ENCODE results near the gene MAST4. TPM values are rescaled to one million over a fixed set of nuclear protein-coding genes. Genes with fewer than 3 reads are reported as not detected.

The MAST4 gene
- total RNA-seq, 1 donor from 2014 or later: 10.4 TPM

DNA sequence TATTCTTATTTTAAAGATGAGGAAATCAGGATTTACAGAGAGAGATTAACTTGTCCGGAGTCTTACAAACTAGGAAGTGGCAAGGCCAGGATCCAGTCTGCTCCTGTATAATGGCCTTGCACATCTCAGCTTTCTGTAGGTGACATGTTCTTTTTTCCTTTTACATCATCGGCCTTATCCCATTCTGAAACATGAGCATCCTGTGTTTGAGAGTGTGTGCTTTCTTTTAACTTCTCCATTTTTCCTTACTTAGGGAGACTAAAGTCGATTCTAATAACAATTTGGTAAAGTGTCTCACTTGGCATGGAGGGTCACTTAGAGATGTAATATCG is 385.8 kb downstream of the MAST4 start:
- Histone ChIP-seq H3K9me3 (ENCODE audit: control insufficient read depth in 3 of 3, low read length in 3 of 3) (no peaks in the 10 kb centered on the region), H3K9ac (ENCODE audit: low read depth in 1 of 3, low read length in 3 of 3) (no peak overlapping the region), H3K4me3 (ENCODE audit: low read length in 3 of 3) (no peak overlapping the region), H3K27me3 (ENCODE audit: control insufficient read depth in 3 of 3, insufficient read depth in 3 of 3, low read length in 3 of 3) (no peaks in the 10 kb centered on the region), H3K4me1 (ENCODE audit: control insufficient read depth in 3 of 3, insufficient read depth in 3 of 3, low read length in 3 of 3) (no peaks in the 10 kb centered on the region), H3K27ac (ENCODE audit: low read depth, low read length) (no peak overlapping the region), H3K36me3 (ENCODE audit: control insufficient read depth in 3 of 3, insufficient read depth in 3 of 3, low read length in 3 of 3) (no peaks in the 10 kb centered on the region)

DNA sequence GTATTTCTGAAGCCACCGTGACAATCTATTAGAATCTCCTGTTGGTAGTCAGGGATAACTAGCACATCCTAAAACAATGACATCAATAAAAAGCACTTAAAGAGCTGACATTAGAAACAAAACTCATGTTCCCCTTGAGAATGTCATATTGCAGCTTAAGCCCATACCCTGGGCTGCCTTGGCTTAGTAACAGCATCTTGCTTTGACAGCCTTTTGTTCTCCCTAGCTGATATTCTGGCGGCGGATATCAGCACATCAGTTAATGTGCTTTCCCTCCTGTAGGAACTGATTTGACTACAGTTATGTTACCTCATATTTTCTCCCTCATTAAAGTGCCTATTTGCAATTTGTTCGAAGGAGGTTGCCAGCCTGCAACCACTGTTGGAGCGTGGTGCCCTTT is 386.3 kb downstream of the MAST4 start:
- no peak overlapping the region for H3K27ac ChIP-seq (ENCODE audit: low read depth, low read length)
- H3K4me1 ChIP-seq (ENCODE audit: control insufficient read depth in 3 of 3, insufficient read depth in 3 of 3, low read length in 3 of 3): no peaks in the 10 kb centered on the region
- no peaks in the 10 kb centered on the region for H3K27me3 ChIP-seq (ENCODE audit: control insufficient read depth in 3 of 3, insufficient read depth in 3 of 3, low read length in 3 of 3)
- H3K4me3 ChIP-seq (ENCODE audit: low read length in 3 of 3): no peak overlapping the region
- H3K9ac ChIP-seq (ENCODE audit: low read depth in 1 of 3, low read length in 3 of 3): no peak overlapping the region
- H3K9me3 ChIP-seq (ENCODE audit: control insufficient read depth in 3 of 3, low read length in 3 of 3): no peaks in the 10 kb centered on the region
- H3K36me3 ChIP-seq (ENCODE audit: control insufficient read depth in 3 of 3, insufficient read depth in 3 of 3, low read length in 3 of 3): no peaks in the 10 kb centered on the region

DNA sequence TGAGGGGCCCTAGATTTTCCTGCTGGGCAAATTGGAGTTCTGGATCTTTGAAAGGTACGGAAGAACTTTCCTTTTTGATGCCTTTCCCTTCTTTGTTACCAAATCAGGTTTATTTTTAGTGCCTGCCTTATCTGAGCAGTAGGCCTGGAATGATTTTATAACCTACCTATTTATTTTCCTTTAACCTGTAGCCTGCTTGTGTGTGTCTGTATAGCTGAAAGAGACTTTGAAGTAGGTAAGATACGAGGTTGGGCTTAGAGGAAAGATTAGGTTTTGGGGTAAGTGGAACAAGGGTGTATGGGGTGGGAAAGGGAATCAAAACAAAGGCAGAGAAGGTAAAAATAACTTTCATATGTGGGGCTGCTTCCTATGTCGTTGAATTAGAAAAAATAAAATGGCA is 389.2 kb downstream of the MAST4 start:
- Histone ChIP-seq H3K27ac (ENCODE audit: low read depth, low read length) (no peak overlapping the region), H3K36me3 (ENCODE audit: control insufficient read depth in 3 of 3, insufficient read depth in 3 of 3, low read length in 3 of 3) (no peaks in the 10 kb centered on the region), H3K9ac (ENCODE audit: low read depth in 1 of 3, low read length in 3 of 3) (no peak overlapping the region), H3K4me1 (ENCODE audit: control insufficient read depth in 3 of 3, insufficient read depth in 3 of 3, low read length in 3 of 3) (peaks cover 0 to 3% (median 0%) of the 10 kb centered on the region in 3 donors), H3K27me3 (ENCODE audit: control insufficient read depth in 3 of 3, insufficient read depth in 3 of 3, low read length in 3 of 3) (no peaks in the 10 kb centered on the region), H3K4me3 (ENCODE audit: low read length in 3 of 3) (no peak overlapping the region), H3K9me3 (ENCODE audit: control insufficient read depth in 3 of 3, low read length in 3 of 3) (no peaks in the 10 kb centered on the region)

GRCh38 chr5:66986009-66986408 is 389.8 kb downstream of the MAST4 start:
- no peaks in the 10 kb centered on the region for H3K27me3 ChIP-seq (ENCODE audit: control insufficient read depth in 3 of 3, insufficient read depth in 3 of 3, low read length in 3 of 3)
- H3K9me3 ChIP-seq (ENCODE audit: control insufficient read depth in 3 of 3, low read length in 3 of 3): no peaks in the 10 kb centered on the region
- no peaks in the 10 kb centered on the region for H3K36me3 ChIP-seq (ENCODE audit: control insufficient read depth in 3 of 3, insufficient read depth in 3 of 3, low read length in 3 of 3)
- no peak overlapping the region for H3K27ac ChIP-seq (ENCODE audit: low read depth, low read length)
- H3K4me3 ChIP-seq (ENCODE audit: low read length in 3 of 3): no peak overlapping the region
- H3K9ac ChIP-seq (ENCODE audit: low read depth in 1 of 3, low read length in 3 of 3): no peak overlapping the region
- peaks cover 0 to 3% (median 0%) of the 10 kb centered on the region in 3 donors for H3K4me1 ChIP-seq (ENCODE audit: control insufficient read depth in 3 of 3, insufficient read depth in 3 of 3, low read length in 3 of 3)

GRCh38 chr5:66986534-66986933 is 390.3 kb downstream of the MAST4 start:
- Histone ChIP-seq H3K27me3 (ENCODE audit: control insufficient read depth in 3 of 3, insufficient read depth in 3 of 3, low read length in 3 of 3) (no peaks in the 10 kb centered on the region), H3K9ac (ENCODE audit: low read depth in 1 of 3, low read length in 3 of 3) (no peak overlapping the region)

DNA sequence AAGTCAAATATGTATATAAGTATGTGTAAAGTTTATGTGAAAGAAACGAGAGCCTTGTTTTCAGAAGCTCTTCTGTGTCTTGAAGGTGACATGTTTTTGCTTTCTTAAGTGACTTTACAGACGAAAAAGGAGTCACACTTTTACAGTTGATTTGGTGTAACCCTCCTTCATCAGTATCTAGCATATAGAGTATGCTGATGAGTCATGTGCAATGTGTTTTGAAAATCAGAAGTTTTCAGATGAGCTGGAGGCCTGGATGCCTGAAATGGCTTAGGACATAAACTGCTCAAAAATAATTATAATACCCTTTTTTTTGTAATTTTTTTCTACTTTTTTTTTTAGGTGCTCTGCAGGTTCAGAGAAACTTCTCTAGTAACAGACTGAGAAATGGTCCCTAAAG is 390.9 kb downstream of the MAST4 start:
- H3K4me3 ChIP-seq (ENCODE audit: low read length in 3 of 3): no peak overlapping the region
- no peaks in the 10 kb centered on the region for H3K27me3 ChIP-seq (ENCODE audit: control insufficient read depth in 3 of 3, insufficient read depth in 3 of 3, low read length in 3 of 3)
- no peaks in the 10 kb centered on the region for H3K9me3 ChIP-seq (ENCODE audit: control insufficient read depth in 3 of 3, low read length in 3 of 3)
- H3K27ac ChIP-seq (ENCODE audit: low read depth, low read length): no peak overlapping the region
- no peaks in the 10 kb centered on the region for H3K36me3 ChIP-seq (ENCODE audit: control insufficient read depth in 3 of 3, insufficient read depth in 3 of 3, low read length in 3 of 3)
- H3K9ac ChIP-seq (ENCODE audit: low read depth in 1 of 3, low read length in 3 of 3): no peak overlapping the region
- H3K4me1 ChIP-seq (ENCODE audit: control insufficient read depth in 3 of 3, insufficient read depth in 3 of 3, low read length in 3 of 3): peaks cover 0 to 3% (median 0%) of the 10 kb centered on the region in 3 donors

More at GRCh38 chr5:66986534-66986933, 390.3 kb downstream of the MAST4 start:
- H3K4me3 ChIP-seq (ENCODE audit: low read length in 3 of 3): no peak overlapping the region
- H3K36me3 ChIP-seq (ENCODE audit: control insufficient read depth in 3 of 3, insufficient read depth in 3 of 3, low read length in 3 of 3): no peaks in the 10 kb centered on the region
- H3K4me1 ChIP-seq (ENCODE audit: control insufficient read depth in 3 of 3, insufficient read depth in 3 of 3, low read length in 3 of 3): peaks cover 0 to 3% (median 0%) of the 10 kb centered on the region in 3 donors
- no peak overlapping the region for H3K27ac ChIP-seq (ENCODE audit: low read depth, low read length)
- H3K9me3 ChIP-seq (ENCODE audit: control insufficient read depth in 3 of 3, low read length in 3 of 3): no peaks in the 10 kb centered on the region

- Histone ChIP-seq H3K27ac (ENCODE audit: low read depth, low read length) (no peak overlapping the region), H3K9me3 (ENCODE audit: control insufficient read depth in 3 of 3, low read length in 3 of 3) (no peaks in the 10 kb centered on the region), H3K4me3 (ENCODE audit: low read length in 3 of 3) (no peak overlapping the region), H3K27me3 (ENCODE audit: control insufficient read depth in 3 of 3, insufficient read depth in 3 of 3, low read length in 3 of 3) (no peaks in the 10 kb centered on the region), H3K36me3 (ENCODE audit: control insufficient read depth in 3 of 3, insufficient read depth in 3 of 3, low read length in 3 of 3) (no peaks in the 10 kb centered on the region), H3K9ac (ENCODE audit: low read depth in 1 of 3, low read length in 3 of 3) (no peak overlapping the region), H3K4me1 (ENCODE audit: control insufficient read depth in 3 of 3, insufficient read depth in 3 of 3, low read length in 3 of 3) (peaks cover 0 to 4% (median 3%) of the 10 kb centered on the region in 3 donors)
Measured at GRCh38 chr5:66987540-66987939, 391.3 kb downstream of the MAST4 start.

- Histone ChIP-seq H3K4me1 (ENCODE audit: control insufficient read depth in 3 of 3, insufficient read depth in 3 of 3, low read length in 3 of 3) (peaks cover 0 to 7% (median 5%) of the 10 kb centered on the region in 3 donors), H3K4me3 (ENCODE audit: low read length in 3 of 3) (no peak overlapping the region), H3K9me3 (ENCODE audit: control insufficient read depth in 3 of 3, low read length in 3 of 3) (no peaks in the 10 kb centered on the region), H3K9ac (ENCODE audit: low read depth in 1 of 3, low read length in 3 of 3) (no peak overlapping the region), H3K27ac (ENCODE audit: low read depth, low read length) (no peak overlapping the region), H3K27me3 (ENCODE audit: control insufficient read depth in 3 of 3, insufficient read depth in 3 of 3, low read length in 3 of 3) (no peaks in the 10 kb centered on the region), H3K36me3 (ENCODE audit: control insufficient read depth in 3 of 3, insufficient read depth in 3 of 3, low read length in 3 of 3) (no peaks in the 10 kb centered on the region)
Measured at GRCh38 chr5:66987949-66988838, 392.0 kb downstream of the MAST4 start.

DNA sequence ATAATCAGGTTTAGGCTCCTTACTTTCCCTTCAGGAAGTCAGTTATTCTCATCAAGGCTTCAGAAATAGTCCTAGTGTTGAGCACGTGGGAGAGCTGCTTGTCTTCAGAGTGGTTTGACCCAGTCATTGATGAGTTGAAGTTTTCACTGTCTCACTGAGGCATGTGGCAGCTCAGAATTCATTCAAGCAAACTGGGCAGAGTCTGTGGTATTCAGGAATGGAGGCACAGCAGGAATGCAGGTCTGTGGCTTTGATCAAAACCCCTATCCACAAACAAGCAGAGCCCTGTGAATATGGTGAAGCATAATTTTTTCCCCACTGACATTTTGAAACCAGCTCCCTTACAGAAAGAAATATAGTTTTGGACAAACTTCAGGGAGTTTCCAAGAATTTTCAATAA is 393.1 kb downstream of the MAST4 start:
- Histone ChIP-seq H3K27me3 (ENCODE audit: control insufficient read depth in 3 of 3, insufficient read depth in 3 of 3, low read length in 3 of 3) (no peaks in the 10 kb centered on the region), H3K4me1 (ENCODE audit: control insufficient read depth in 3 of 3, insufficient read depth in 3 of 3, low read length in 3 of 3) (peaks cover 0 to 7% (median 5%) of the 10 kb centered on the region in 3 donors), H3K27ac (ENCODE audit: low read depth, low read length) (no peak overlapping the region), H3K36me3 (ENCODE audit: control insufficient read depth in 3 of 3, insufficient read depth in 3 of 3, low read length in 3 of 3) (no peaks in the 10 kb centered on the region), H3K9me3 (ENCODE audit: control insufficient read depth in 3 of 3, low read length in 3 of 3) (no peaks in the 10 kb centered on the region), H3K9ac (ENCODE audit: low read depth in 1 of 3, low read length in 3 of 3) (no peak overlapping the region), H3K4me3 (ENCODE audit: low read length in 3 of 3) (no peak overlapping the region)

DNA sequence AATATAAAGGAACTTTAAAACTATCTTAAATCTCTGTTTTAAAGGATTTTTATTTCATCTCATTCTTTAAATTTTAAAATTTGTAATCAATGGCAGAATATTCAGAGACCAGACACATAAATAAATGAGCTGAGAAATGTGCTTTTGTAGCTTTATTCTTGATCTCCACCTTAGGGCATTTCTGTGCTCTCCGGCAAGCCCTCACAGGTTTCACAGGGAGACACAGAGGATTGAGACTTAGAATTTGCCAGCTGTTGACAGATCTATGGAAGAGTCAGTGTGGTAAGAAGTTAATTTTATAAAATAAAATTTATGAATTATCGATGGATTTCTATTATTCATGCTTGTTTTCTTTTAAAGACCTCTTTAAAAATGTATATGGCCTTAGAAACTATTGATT is 393.6 kb downstream of the MAST4 start:
- no peaks in the 10 kb centered on the region for H3K36me3 ChIP-seq (ENCODE audit: control insufficient read depth in 3 of 3, insufficient read depth in 3 of 3, low read length in 3 of 3)
- H3K9ac ChIP-seq (ENCODE audit: low read depth in 1 of 3, low read length in 3 of 3): no peak overlapping the region
- no peak overlapping the region for H3K27ac ChIP-seq (ENCODE audit: low read depth, low read length)
- H3K4me3 ChIP-seq (ENCODE audit: low read length in 3 of 3): no peak overlapping the region
- no peaks in the 10 kb centered on the region for H3K9me3 ChIP-seq (ENCODE audit: control insufficient read depth in 3 of 3, low read length in 3 of 3)
- peaks cover 0 to 7% (median 5%) of the 10 kb centered on the region in 3 donors for H3K4me1 ChIP-seq (ENCODE audit: control insufficient read depth in 3 of 3, insufficient read depth in 3 of 3, low read length in 3 of 3)
- no peaks in the 10 kb centered on the region for H3K27me3 ChIP-seq (ENCODE audit: control insufficient read depth in 3 of 3, insufficient read depth in 3 of 3, low read length in 3 of 3)
